H1 (cell line): Measurements from ENCODE around the gene PHOSPHO1. TPM values are rescaled to one million over a fixed set of nuclear protein-coding genes. Genes with fewer than 3 reads are reported as not detected.

Source experiments
- CTCF ChIA-PET: fragments of 300-600 bp; sonication (Branson Sonifier 250); formaldehyde crosslinking; loops from one replicate; lab custom pipeline; 2021; ENCODE audit not compliant: partially characterized antibody; lab: Charles Lee
- POLR2A ChIA-PET: fragments of 300-600 bp; sonication (Branson Sonifier 250); formaldehyde crosslinking; loops from one replicate; lab custom pipeline; 2021; ENCODE audit warnings: inconsistent platforms; ENCODE audit not compliant: partially characterized antibody; lab: Charles Lee
- DNase-seq, 2 experiments: peaks; one replicate each; pipeline versions ENCODE4 v3.0.0 to v3.0.0-alpha.2; 2010 to 2022; ENCODE audit warnings: low spot score in 2 of 2, low read depth in 1 of 2, mixed read lengths in 1 of 2
- FAIRE-seq: peaks from 2 replicates; lab custom pipeline; 2011; peaks lifted over from hg19 to GRCh38; lab: Jason Lieb, UNC
- H2AFZ ChIP-seq: 2 replicates; pipeline ENCODE4 v1.8.1; 2012; ENCODE audit warnings: low read length, inconsistent platforms
- H2AK5ac ChIP-seq: 2 replicates; pipeline ENCODE4 v1.6.1; 2013; ENCODE audit warnings: low read depth, low read length
- H2BK120ac ChIP-seq: replicated peaks from 2 replicates; pipeline ENCODE3; 2013; ENCODE audit warnings: low read depth, low read length, inconsistent platforms
- H2BK12ac ChIP-seq: 2 replicates; pipeline ENCODE4 v1.6.1; 2013; ENCODE audit warnings: low read depth, low read length
- H2BK15ac ChIP-seq: 2 replicates; pipeline ENCODE4 v1.6.1; 2013; ENCODE audit warnings: low read length
- H2BK20ac ChIP-seq: 2 replicates; pipeline ENCODE4 v1.6.1; 2013; ENCODE audit warnings: low read length
- H2BK5ac ChIP-seq: 2 replicates; pipeline ENCODE4 v1.6.1; 2013; ENCODE audit warnings: low read depth, low read length
- H3K14ac ChIP-seq: 2 replicates; pipeline ENCODE4 v1.6.1; 2013; ENCODE audit warnings: inconsistent platforms; ENCODE audit not compliant: insufficient read length
- H3K18ac ChIP-seq: 2 replicates; pipeline ENCODE4 v1.6.1; 2013; ENCODE audit warnings: low read length; ENCODE audit errors: extremely low read depth
- H3K23ac ChIP-seq: 2 replicates; pipeline ENCODE4 v1.6.1; 2013; ENCODE audit warnings: inconsistent platforms; ENCODE audit not compliant: insufficient read length
- H3K23me2 ChIP-seq: 2 replicates; pipeline ENCODE4 v1.6.1; 2013; ENCODE audit warnings: low read depth, low read length
- H3K27ac ChIP-seq: 2 replicates; pipeline ENCODE4 v1.6.1; 2011; ENCODE audit warnings: low read depth, low read length, inconsistent platforms
- H3K27me3 ChIP-seq, 4 experiments: replicated peaks in 1 of 4; 1 replicate in 1 of 4; 2 replicates in 3 of 4; pipeline versions ENCODE4 v1.6.1 to v1.8.1; 2011 to 2013; ENCODE audit warnings: low read length in 3 of 4, mild to moderate bottlenecking in 3 of 4, inconsistent platforms in 2 of 4, mixed read lengths in 2 of 4, moderate library complexity in 1 of 4; ENCODE audit not compliant: control insufficient read depth in 3 of 4, insufficient read depth in 3 of 4; ENCODE audit errors: extremely low read depth in 1 of 4
- H3K36me3 ChIP-seq, 4 experiments: 2 replicates each; pipeline versions ENCODE4 v1.6.1 to v1.8.1; 2011 to 2013; ENCODE audit warnings: mild to moderate bottlenecking in 4 of 4, low read length in 3 of 4, moderate library complexity in 2 of 4, control low read depth in 1 of 4, inconsistent platforms in 1 of 4; ENCODE audit not compliant: insufficient read depth in 4 of 4, control insufficient read depth in 2 of 4
- H3K4ac ChIP-seq: replicated peaks from 2 replicates; pipeline ENCODE3; 2013; ENCODE audit warnings: low read length, low read depth, mixed read lengths, inconsistent platforms; ENCODE audit not compliant: insufficient read length
- H3K4me1 ChIP-seq, 4 experiments: replicated peaks in 1 of 4; 1 replicate in 1 of 4; 2 replicates in 3 of 4; pipeline versions ENCODE4 v1.6.1 to v1.8.1; 2011 to 2013; ENCODE audit warnings: low read length in 3 of 4, inconsistent platforms in 2 of 4, mixed read lengths in 1 of 4; ENCODE audit not compliant: insufficient read depth in 4 of 4, control insufficient read depth in 3 of 4
- H3K4me2 ChIP-seq, 2 experiments: 2 replicates each; pipeline versions ENCODE4 v1.6.1 to v1.8.1; 2011 to 2013; ENCODE audit warnings: low read depth in 2 of 2, low read length in 2 of 2, control low read depth in 1 of 2, inconsistent platforms in 1 of 2, mild to moderate bottlenecking in 1 of 2; ENCODE audit not compliant: insufficient read depth in 1 of 2
- H3K4me3 ChIP-seq, 4 experiments: fragments of 200-600, 300-600 bp in 1 of 4; sonication (generic), shearing (Covaris generic), sonication (Bioruptor Twin) in 1 of 4; 2 replicates each; pipeline versions ENCODE4 v1.5.1 to v1.8.1; 2011 to 2016; ENCODE audit warnings: low read length in 4 of 4, low read depth in 3 of 4, control low read depth in 2 of 4, inconsistent platforms in 2 of 4, mild to moderate bottlenecking in 2 of 4, mixed read lengths in 1 of 4, moderate library complexity in 1 of 4; ENCODE audit not compliant: insufficient read depth in 2 of 4; ENCODE audit errors: extremely low read depth in 1 of 4
- H3K56ac ChIP-seq: replicated peaks from 2 replicates; pipeline ENCODE3; 2013; ENCODE audit warnings: low read depth, mild to moderate bottlenecking, mixed read lengths, low read length, inconsistent platforms; ENCODE audit not compliant: insufficient read length
- H3K79me1 ChIP-seq: 2 replicates; pipeline ENCODE4 v1.6.1; 2013; ENCODE audit warnings: low read depth, low read length, control low read depth
- H3K79me2 ChIP-seq, 2 experiments: 2 replicates each; pipeline versions ENCODE4 v1.6.1 to v1.8.1; 2012 to 2013; ENCODE audit warnings: low read length in 2 of 2, mild to moderate bottlenecking in 2 of 2, inconsistent platforms in 1 of 2; ENCODE audit not compliant: insufficient read depth in 2 of 2, control insufficient read depth in 1 of 2
- H3K9ac ChIP-seq, 4 experiments: replicated peaks in 1 of 4; 1 replicate in 1 of 4; 2 replicates in 3 of 4; pipeline versions ENCODE4 v1.6.1 to v1.8.1; 2011 to 2013; ENCODE audit warnings: low read depth in 3 of 4, low read length in 3 of 4, control low read depth in 2 of 4, mild to moderate bottlenecking in 2 of 4, moderate library complexity in 2 of 4, inconsistent platforms in 1 of 4; ENCODE audit errors: extremely low read depth in 1 of 4
- H3K9me3 ChIP-seq, 2 experiments: 2 replicates each; pipeline versions ENCODE4 v1.6.1 to v1.8.1; 2012 to 2013; ENCODE audit warnings: mild to moderate bottlenecking in 2 of 2, moderate library complexity in 2 of 2, control low read depth in 1 of 2, inconsistent platforms in 1 of 2, low read depth in 1 of 2, low read length in 1 of 2, mixed read lengths in 1 of 2; ENCODE audit not compliant: insufficient read depth in 2 of 2
- H4K20me1 ChIP-seq, 2 experiments: replicated peaks in 1 of 2; 2 replicates each; pipeline versions ENCODE3 to v1.8.1; 2011 to 2013; ENCODE audit warnings: inconsistent platforms in 2 of 2, low read length in 2 of 2, mild to moderate bottlenecking in 1 of 2; ENCODE audit not compliant: insufficient read depth in 2 of 2, control insufficient read depth in 1 of 2
- H4K5ac ChIP-seq: 2 replicates; pipeline ENCODE4 v1.6.1; 2013; ENCODE audit warnings: low read length, low read depth, mixed read lengths, inconsistent platforms; ENCODE audit not compliant: insufficient read length
- H4K8ac ChIP-seq: 2 replicates; pipeline ENCODE4 v1.8.0; 2013; ENCODE audit warnings: mild to moderate bottlenecking, moderate library complexity, low read length, inconsistent platforms; ENCODE audit not compliant: insufficient read depth; ENCODE audit errors: extremely low read depth
- H4K91ac ChIP-seq: replicated peaks from 2 replicates; pipeline ENCODE3; 2013; ENCODE audit warnings: low read length, mixed read lengths, inconsistent platforms; ENCODE audit not compliant: insufficient read length
- CBX8 ChIP-seq: fragments of 300-800, 300-1000 bp; sonication (generic); IDR thresholded peaks from 2 replicates; pipeline ENCODE4 v1.7.1; 2016; ENCODE audit warnings: low read depth, low read length, borderline replicate concordance
- CTBP2 ChIP-seq: IDR thresholded peaks from 2 replicates; pipeline ENCODE4 v1.7.0; 2011; ENCODE audit warnings: borderline replicate concordance, mild to moderate bottlenecking, moderate library complexity, mixed read lengths, low read length; ENCODE audit not compliant: insufficient read depth, insufficient read length
- GTF2F1 ChIP-seq: IDR thresholded peaks from 2 replicates; pipeline ENCODE4 v1.6.1; 2012; ENCODE audit warnings: low read depth, low read length, improper control_type of control experiment, borderline replicate concordance
- HDAC2 ChIP-seq, 2 experiments: fragments of 300-600 bp in 1 of 2; sonication (generic) in 1 of 2; IDR thresholded peaks; 2 replicates each; pipeline ENCODE4 v1.6.1; 2011 to 2012; ENCODE audit warnings: low read depth in 2 of 2, low read length in 2 of 2, mild to moderate bottlenecking in 2 of 2, moderate library complexity in 2 of 2, borderline replicate concordance in 1 of 2, inconsistent platforms in 1 of 2
- HDAC6 ChIP-seq: IDR thresholded peaks from one replicate; pipeline ENCODE4 v1.7.1; 2012; ENCODE audit warnings: low read depth, mild to moderate bottlenecking, inconsistent platforms, low read length, moderate library complexity
- JUND ChIP-seq: IDR thresholded peaks from 2 replicates; pipeline ENCODE4 v1.6.1; 2011; ENCODE audit warnings: mild to moderate bottlenecking, improper control_type of control experiment, low read length
- NRF1 ChIP-seq: IDR thresholded peaks from 2 replicates; pipeline ENCODE4 v1.6.1; 2011; ENCODE audit warnings: mild to moderate bottlenecking, low read depth, low read length, improper control_type of control experiment
- POLR2A ChIP-seq, 2 experiments: IDR thresholded peaks; 1 replicate in 1 of 2; 2 replicates in 1 of 2; pipeline ENCODE4 v1.6.1; 2011; ENCODE audit warnings: low read depth in 2 of 2, low read length in 2 of 2, mild to moderate bottlenecking in 2 of 2; ENCODE audit errors: control extremely low read depth in 1 of 2
- SAP30 ChIP-seq: fragments of 300-600 bp; sonication (generic); IDR thresholded peaks from 2 replicates; pipeline ENCODE4 v1.7.1; 2012; ENCODE audit warnings: low read length, moderate library complexity, mild to moderate bottlenecking, inconsistent platforms; ENCODE audit not compliant: insufficient read depth, insufficient replicate concordance
- SIRT6 ChIP-seq: IDR thresholded peaks from one replicate; pipeline ENCODE4 v1.7.1; 2012; ENCODE audit warnings: low read length, inconsistent platforms
- SP2 ChIP-seq: IDR thresholded peaks from 2 replicates; pipeline ENCODE4 v1.6.1; 2012; ENCODE audit warnings: mild to moderate bottlenecking, low read length, inconsistent platforms
- TEAD4 ChIP-seq: IDR thresholded peaks from 2 replicates; pipeline ENCODE4 v1.6.1; 2012; ENCODE audit warnings: low read depth, low read length, inconsistent platforms, mixed read lengths
- USF2 ChIP-seq: IDR thresholded peaks from 2 replicates; pipeline ENCODE4 v1.6.1; 2011; ENCODE audit warnings: low read length, improper control_type of control experiment
- WGBS, 2 experiments: shearing (Covaris generic) in 1 of 2; methylation state at CpG; one replicate each; pipeline versions ENCODE4 v1.1.6 to v1.1.7; 2013 to 2015; ENCODE audit warnings: low lambda C conversion rate in 2 of 2, mixed read lengths in 2 of 2, inconsistent platforms in 1 of 2, low coverage in 1 of 2, missing lambda C conversion rate in 1 of 2; ENCODE audit not compliant: insufficient replicate concordance in 2 of 2, insufficient coverage in 1 of 2, insufficient read length in 1 of 2; ENCODE audit errors: extremely low coverage in 1 of 2, missing lambda C conversion rate in 1 of 2; 5-methylcytosine and 5-hydroxymethylcytosine counted together
- polyA plus RNA-seq, 7 experiments: library from polyadenylated mRNA; depleted of rRNA in 3 of 7; stranded (reverse) in 5 of 7; unstranded in 2 of 7; fragments of >200 nt in 5 of 7; fragments of 200-250 nt in 2 of 7; gene quantifications; 1 replicate in 5 of 7; 2 replicates in 1 of 7; 4 replicates in 1 of 7; pipeline versions ENCODE4 v1.2.1 to v1.2.3, GENCODE V29; 2011 to 2013; ENCODE audit warnings: missing spikeins in 2 of 7, mixed read lengths in 2 of 7
- total RNA-seq: library from RNA; stranded (reverse); fragmentation: NEBNext Ultra II Directional; extraction: Animal tissue kit (Norgen Biotek cat#: 25700); gene quantifications from 2 replicates; pipeline ENCODE4 v1.2.1, GENCODE V29; 2021

The PHOSPHO1 gene
- total and polyA plus RNA-seq, 2 of the 8 experiments (the other 6 are each of a cell fraction or from before 2014, with no cell fraction given): 0.34 to 0.45 TPM

- Histone ChIP-seq H2BK120ac (no peak overlapping the region), H2AFZ (peak overlapping the region; percentile 99), H3K36me3 (no peaks in the 10 kb centered on the region), H2BK20ac (no peak overlapping the region), H3K18ac (no peak overlapping the region), H2BK5ac (no peak overlapping the region), H4K20me1 (no peaks in the 10 kb centered on the region), H2AK5ac (no peak overlapping the region), H3K79me1 (no peaks in the 10 kb centered on the region), H2BK15ac (0 out of 2 replicates have a peak overlapping the region, but pooled peaks have one; percentile 19), H3K14ac (no peak overlapping the region), H4K91ac (no peak overlapping the region), H3K9ac (peak overlapping the region in 1 of 4 experiments; percentile 76; a peak in 2 of 7 replicates), H3K56ac (no peak overlapping the region), H4K8ac (no peak overlapping the region), H4K5ac (no peak overlapping the region), H3K4me1 (peaks cover 0 to 3% (median 1%) of the 10 kb centered on the region in 4 experiments; a peak in 1 of 7 replicates), H3K4me2 (peak overlapping the region; percentile 86 to 99), H3K27ac (no peak overlapping the region), H3K23me2 (peaks cover 13% of the 10 kb centered on the region), H3K23ac (no peak overlapping the region), H3K79me2 (no peaks in the 10 kb centered on the region), H2BK12ac (0 out of 2 replicates have a peak overlapping the region, but pooled peaks have one; percentile 6), H3K27me3 (no peaks in the 10 kb centered on the region; a peak in 1 of 7 replicates), H3K9me3 (no peaks in the 10 kb centered on the region), H3K4me3 (peak overlapping the region; percentile 78 to 97 (median 95); a peak in 6 of 8 replicates), H3K4ac (no peak overlapping the region)
- ChIA-PET POLR2A (interaction anchor here (1.4 to 3.8 kb wide), 5 partner anchors 14 to 31 kb away, joined by 3 to 13 read pairs (median 4); partner anchors contain the start of genes ABI3 and GNGT2), CTCF (interaction anchor here (0.6 to 2.4 kb wide), 8 partner anchors 14 to 834 kb away, joined by 3 to 6 read pairs (median 4); no protein-coding TSS in a partner anchor)
- DNase-seq (no peak), FAIRE-seq (no peak)
- 68% methylated on average over 3 of the region's 3 CpGs; no CpG with 5 or more reads in 1 of the 2 experiments for WGBS, 2 experiments
- no peak for TF ChIP-seq HDAC6
- TF ChIP-seq HDAC2 (IDR thresholded peaks at IDR 0.05; ENCODE audit: borderline replicate concordance in 1 of 2, low read depth in 2 of 2, low read length in 2 of 2): no peak
- no peak for TF ChIP-seq SP2
- TF ChIP-seq USF2: no peak
- no peak for TF ChIP-seq GTF2F1
- no peak for TF ChIP-seq SIRT6
- TF ChIP-seq POLR2A (IDR thresholded peaks at IDR 0.05; ENCODE audit: control extremely low read depth in 1 of 2, low read depth in 2 of 2, low read length in 2 of 2): no peak
- no peak for TF ChIP-seq TEAD4
- no peak for TF ChIP-seq CBX8
- no peak for TF ChIP-seq NRF1
- TF ChIP-seq SAP30: no peak
- TF ChIP-seq CTBP2: no peak
- no peak for TF ChIP-seq JUND
These were observed 36.3 kb downstream of the PHOSPHO1 start for GRCh38 chr17:49194297-49194607.
